HG03025 (cell line): ENCODE data around the gene PARVB.

Experiments used
- ATAC-seq: cut with Tn5 transposase; IDR thresholded peaks from one replicate; pipeline ENCODE4 v1.9.1; 2021; ENCODE audit warnings: mild to moderate bottlenecking, moderate library complexity; ENCODE audit not compliant: unreplicated experiment, low FRiP score

PARVB gene

GRCh38 chr22:44026066-44026629 is 2.0 kb downstream of the PARVB start:
- no peak for ATAC-seq

DNA sequence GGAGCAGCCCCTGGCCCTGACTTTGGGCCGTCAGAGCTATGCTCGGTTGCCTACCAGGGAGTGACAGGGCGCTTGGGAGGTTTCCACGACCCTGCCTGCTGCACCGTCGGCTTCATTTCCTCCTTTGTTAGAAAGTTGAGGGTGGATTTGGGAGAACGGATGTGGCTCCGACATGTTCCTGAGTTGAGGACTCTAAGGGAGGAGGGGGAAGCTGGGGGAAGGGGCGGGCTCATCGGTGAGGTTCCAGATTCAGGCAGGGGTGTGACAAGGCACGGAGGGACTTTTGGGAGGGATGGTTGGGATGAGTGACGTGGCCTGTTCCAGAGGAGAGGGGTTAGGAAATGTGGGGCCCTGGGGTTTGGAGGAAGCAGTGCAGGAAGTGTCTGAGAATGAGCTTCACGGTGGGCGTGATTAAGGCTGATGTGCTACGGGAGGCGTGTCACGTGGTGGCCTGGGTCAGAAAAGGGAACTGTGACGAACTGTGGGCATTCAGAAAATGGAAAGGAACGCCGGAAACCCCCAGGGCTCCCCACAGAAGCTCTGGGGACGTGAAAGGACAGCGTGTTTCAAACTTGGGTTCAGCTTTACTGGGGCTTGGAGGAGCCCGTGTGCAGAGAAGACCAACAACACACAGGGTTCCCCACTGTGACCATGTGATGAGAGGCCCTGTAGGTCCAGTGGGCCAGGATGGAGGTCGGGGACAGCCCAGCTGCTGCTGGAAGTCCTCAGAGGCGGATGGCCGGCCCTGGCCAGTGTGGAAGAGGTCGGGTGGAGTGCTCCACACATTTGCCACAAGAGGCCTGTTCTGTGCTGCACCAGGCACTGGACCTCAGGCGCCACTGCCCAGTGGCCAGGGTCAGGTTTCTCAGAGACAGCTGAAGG is 2.8 kb downstream of the PARVB start:
- no peak for ATAC-seq

DNA sequence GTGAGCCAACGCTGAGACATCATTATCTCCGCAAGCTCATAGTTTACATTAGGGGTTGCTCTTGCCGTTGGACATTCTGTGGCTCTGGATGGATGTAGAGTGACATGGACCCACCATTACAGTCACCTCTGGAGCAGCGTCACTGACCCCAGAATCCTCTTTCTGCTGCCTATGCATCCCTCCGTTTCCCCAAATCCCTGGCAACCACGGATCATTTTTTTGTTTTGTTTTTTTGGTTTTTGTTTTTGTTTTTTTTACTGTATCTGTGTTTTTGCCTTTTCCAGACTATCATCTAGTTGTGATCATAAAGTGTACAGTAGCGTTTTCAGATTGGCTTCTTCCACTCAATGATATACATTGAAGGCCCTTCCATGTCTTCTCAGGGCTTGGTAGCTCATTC is 4.0 kb downstream of the PARVB start:
- ATAC-seq: no peak

DNA sequence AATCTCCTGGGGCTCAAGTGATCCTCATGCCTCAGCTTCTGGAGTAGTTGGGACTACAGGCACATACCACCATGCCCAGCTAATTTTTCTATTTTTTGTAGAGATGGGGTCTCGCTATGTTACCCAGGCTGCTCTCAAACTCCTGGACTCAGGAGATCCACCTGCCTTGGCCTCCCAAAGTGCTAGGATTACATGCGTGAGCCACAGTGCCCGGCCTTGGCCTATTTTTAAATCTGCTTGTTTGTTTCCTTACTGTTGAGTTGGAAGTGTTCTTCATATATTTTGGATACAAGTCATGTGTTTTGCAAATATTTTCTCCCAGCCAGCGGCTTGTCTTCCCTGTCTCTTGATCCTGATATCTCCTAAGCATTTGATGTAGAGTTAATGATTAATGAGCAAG is 5.0 kb downstream of the PARVB start:
- ATAC-seq: no peak

- ATAC-seq: no peak
Observed at GRCh38 chr22:44030051-44030701, 6.1 kb downstream of the PARVB start.

- no peak for ATAC-seq
Observed at GRCh38 chr22:44030702-44031082, 6.6 kb downstream of the PARVB start.

GRCh38 chr22:44031158-44031952 is 7.3 kb downstream of the PARVB start:
- ATAC-seq: no peak

DNA sequence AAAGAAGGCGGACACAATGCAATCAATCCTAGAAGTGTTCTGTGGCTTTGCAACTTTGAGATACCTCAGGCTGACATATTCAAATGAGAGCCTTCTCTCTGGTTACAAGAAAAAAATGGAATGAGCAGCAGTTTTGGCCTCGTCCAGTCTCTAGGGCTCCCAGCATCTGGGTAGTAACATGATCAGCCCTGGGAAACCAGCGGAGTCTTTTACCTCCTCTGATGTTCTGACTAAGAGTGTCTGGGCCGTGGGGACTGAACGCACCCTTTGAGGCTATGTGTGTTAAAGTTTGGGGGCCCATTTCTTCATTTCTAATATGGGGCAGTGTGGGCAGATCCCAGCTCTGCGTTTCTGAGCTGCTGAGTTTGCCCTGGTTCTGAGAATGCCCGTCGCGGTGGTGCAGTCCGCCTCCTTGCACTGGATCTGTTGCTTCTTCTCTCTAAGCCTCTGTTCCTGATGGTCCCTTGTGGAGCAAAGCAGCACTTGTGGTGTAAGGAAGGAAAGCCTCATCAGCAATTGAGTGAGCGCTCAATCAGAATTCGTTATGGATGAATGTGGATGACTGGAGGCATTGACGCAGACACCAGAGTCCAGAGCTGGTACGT is 8.1 kb downstream of the PARVB start:
- no peak for ATAC-seq

DNA sequence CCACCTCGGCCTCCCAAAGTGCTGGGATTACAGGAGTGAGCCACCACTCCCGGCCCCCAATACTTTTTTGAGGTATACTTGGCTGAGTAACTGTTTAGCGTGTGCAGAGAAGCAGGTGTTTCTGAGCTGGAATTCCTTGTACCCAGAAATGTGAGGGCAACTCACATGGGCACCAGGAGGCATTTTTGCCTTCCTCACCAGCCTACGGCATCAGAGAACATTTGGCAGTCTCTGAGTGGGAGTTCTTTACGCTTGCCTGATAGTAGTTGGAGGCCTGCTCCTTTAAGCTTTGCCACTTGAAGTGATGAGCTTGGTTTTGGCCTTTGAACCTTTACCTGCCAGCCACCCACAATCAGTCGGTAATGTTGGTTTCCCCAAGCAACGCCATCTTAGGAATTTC is 9.2 kb downstream of the PARVB start:
- ATAC-seq: no peak

GRCh38 chr22:44033694-44034093 is 9.6 kb downstream of the PARVB start:
- ATAC-seq: no peak

GRCh38 chr22:44037519-44038375 is 13.6 kb downstream of the PARVB start:
- no peak for ATAC-seq

- ATAC-seq: no peak
Observed at GRCh38 chr22:44039566-44040171, 15.6 kb downstream of the PARVB start.

- no peak for ATAC-seq
Observed at GRCh38 chr22:44042249-44043218, 18.4 kb downstream of the PARVB start.

DNA sequence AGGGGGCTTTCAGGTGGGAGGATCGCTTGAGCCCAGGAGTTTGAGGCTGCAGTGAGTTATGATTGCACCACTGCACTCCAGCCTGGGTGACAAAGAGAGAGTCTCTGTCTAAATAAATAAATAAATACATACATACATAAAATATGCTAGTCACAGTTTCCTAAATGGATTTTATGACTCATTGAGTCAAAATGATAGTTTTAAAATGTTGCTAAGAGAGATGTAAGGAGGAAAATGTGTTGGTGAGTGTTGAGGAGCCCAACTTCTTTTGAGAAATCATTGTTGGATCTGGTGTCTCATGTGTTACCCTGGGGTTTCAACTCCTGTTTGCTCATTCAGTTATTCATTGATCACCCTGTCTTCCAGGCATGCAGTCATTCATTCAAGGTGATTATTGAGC is 21.0 kb downstream of the PARVB start:
- no peak for ATAC-seq

- ATAC-seq: no peak
Observed at GRCh38 chr22:44046485-44047141, 22.5 kb downstream of the PARVB start.

- ATAC-seq: no peak
Observed at GRCh38 chr22:44047891-44048301, 23.8 kb downstream of the PARVB start.

GRCh38 chr22:44049486-44050231 is 25.6 kb downstream of the PARVB start:
- no peak for ATAC-seq
